HG03520 (cell line): Measurements from ENCODE around the gene RASGEF1C.
"Not testable (repeated sequence)": the region's sequence is repeated elsewhere in the genome, so short reads cannot be mapped to it uniquely, and the experiment has no call there.

Source experiments
- ATAC-seq: cut with Tn5 transposase; IDR thresholded peaks from one replicate; pipeline ENCODE4 v1.9.1; 2021; ENCODE audit warnings: mild to moderate bottlenecking, moderate library complexity; ENCODE audit not compliant: unreplicated experiment

RASGEF1C gene

DNA sequence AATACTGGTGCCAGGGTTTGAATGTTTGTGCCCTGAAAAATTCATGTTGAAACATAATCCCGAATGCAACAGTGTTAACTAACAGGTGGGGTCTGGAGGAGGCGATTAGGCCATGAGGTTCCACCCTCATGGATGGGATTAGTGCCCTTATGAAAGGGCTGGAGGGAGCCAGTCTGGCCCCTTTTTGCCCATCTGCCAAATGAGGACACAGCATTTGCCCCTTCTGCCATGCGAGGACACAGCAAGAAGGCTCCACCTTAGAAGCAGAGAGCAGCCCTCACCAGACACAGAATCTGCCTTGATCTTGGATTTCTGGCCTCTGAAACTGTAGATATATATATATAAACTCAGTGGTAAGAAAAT, 104.9 kb downstream of the RASGEF1C start:
- ATAC-seq, result no peak

DNA sequence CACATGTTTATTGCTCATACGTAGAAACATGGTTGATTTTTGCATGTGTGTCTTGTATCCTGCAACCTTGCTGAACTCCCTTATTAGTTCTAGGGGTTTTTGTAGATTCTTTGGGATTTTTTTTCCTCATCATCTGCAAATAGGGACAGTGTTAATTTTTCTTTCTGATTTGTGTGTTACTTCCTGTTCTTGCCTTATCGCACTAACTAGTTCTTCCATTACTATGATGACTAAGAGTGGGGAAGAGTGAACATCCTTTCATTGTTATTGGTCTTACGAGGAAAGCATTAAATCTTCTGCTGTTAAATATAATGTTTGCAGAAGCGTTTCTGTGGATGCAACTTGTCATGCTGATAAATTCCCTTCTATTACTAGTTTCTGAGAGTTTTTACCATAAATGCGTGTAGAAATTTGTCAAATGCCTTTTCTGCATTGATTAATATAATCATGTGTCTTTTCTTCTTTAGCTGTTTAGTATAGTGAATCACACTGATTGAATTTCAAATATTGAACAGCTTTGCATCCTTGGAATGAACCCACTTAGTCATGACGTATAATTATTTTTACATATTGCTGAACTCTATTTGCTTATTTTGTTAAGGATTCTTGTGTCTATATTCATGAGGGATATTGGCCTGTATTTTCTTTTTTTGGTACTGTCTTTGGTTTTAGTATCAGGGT, 105.4 kb downstream of the RASGEF1C start:
- ATAC-seq, result no peak

- no peak for ATAC-seq
Measured at GRCh38 chr5:180102636-180103035, 106.4 kb downstream of the RASGEF1C start.

- ATAC-seq, result no peak
Measured at GRCh38 chr5:180101451-180102105, 107.4 kb downstream of the RASGEF1C start.

GRCh38 chr5:180100621-180101450, 108.2 kb downstream of the RASGEF1C start:
- ATAC-seq, result no peak

GRCh38 chr5:180099733-180100611, 109.0 kb downstream of the RASGEF1C start:
- no peak for ATAC-seq

- ATAC-seq, result no peak
Measured at GRCh38 chr5:180098991-180099732, 109.8 kb downstream of the RASGEF1C start.

GRCh38 chr5:180098526-180098925, 110.5 kb downstream of the RASGEF1C start:
- no peak for ATAC-seq

DNA sequence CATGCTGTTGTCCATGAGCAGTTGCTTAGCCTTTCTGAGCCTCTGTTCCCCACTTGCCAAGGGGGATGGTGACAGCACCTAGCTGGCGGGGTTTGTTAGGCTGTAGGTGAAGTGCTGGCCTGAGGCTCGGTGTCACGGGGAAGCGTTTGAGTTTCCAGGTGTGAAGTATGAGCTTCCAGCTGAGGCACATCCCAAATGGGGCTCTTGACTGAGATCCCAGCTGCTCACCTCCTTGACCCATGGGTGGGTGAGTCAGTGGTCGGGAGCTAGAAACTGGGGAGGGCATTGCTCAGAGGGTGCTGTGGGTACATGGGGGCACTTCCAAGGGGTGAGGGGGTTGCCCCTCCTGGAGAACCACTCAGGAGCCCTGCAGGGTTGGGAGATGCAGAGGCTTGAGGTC, 111.1 kb downstream of the RASGEF1C start:
- no peak for ATAC-seq

- no peak for ATAC-seq
Measured at GRCh38 chr5:180097163-180097894, 111.7 kb downstream of the RASGEF1C start.

DNA sequence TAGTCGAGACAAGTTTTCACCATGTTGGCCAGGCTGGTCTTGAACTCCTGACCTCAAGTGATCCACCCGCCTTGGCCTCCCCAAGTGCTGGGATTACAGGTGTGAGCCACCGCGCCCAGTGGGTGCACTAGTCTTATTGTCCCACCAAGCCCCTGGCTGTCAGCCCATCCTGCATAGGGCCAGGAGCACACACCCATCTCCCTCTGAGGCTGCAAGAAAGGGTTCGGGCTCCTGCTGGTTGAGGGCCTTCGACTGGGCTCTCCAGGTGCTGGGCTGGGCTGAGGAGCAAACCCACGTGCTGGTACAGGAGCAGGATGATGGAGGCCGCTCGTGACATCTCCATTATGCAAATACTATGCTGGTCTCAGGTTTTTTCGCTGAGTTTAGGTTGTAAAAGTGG, 112.4 kb downstream of the RASGEF1C start:
- ATAC-seq, result no peak

DNA sequence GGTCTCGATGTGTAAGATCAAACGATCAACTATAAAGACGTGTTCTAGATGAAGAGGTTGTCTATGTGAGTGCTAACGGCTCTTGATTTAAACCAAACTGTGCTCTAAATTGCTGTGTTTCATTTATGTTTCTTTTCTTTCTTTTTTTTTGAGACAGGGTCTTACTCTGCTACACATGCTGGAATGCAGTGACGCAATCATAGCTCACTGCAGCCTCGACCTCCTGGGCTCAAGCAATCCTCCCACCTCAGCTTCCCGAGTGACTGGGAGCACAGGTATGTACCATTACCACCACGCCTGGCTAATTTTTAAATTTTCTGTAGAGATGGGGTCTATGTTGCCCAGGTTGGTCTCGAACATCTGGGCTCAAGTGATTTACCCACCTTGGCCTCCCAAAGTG, 113.5 kb downstream of the RASGEF1C start:
- ATAC-seq, result no peak

DNA sequence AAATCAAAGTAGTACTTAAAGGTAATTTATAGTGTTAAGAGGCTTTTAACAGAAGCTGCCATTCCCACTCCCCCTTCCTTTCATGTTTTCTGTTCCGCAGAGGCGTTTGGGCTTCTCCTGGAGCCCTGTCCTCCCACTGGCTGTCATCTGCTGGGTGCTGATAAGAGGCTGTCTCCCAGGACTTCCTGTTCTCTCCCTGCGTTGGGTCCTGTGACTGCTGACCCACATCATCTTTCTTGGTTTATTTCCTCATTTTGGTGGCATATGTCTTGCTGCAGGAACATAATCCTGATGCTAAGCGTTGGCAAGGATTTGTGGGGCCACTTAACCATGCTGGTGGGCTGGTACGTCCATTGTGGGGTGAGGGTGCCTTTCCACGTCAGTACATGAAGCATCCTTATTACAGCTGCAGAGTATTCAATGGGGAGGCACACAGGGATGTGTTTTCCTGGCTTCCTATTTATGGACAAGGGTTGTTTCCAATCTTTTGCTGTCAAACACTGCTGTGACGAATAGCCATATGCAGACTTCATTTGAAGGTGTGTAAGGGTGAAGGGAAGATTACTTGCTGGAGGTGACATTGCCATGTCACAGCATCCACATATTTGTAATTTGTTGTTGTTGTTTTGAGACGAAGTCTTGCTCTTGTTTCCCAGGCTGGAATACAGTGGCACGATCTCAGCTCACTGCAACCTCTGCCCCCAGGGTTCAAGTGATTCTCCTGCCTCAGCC, 115.2 kb downstream of the RASGEF1C start:
- ATAC-seq, result no peak

GRCh38 chr5:180093241-180093640, 115.8 kb downstream of the RASGEF1C start:
- no peak for ATAC-seq

DNA sequence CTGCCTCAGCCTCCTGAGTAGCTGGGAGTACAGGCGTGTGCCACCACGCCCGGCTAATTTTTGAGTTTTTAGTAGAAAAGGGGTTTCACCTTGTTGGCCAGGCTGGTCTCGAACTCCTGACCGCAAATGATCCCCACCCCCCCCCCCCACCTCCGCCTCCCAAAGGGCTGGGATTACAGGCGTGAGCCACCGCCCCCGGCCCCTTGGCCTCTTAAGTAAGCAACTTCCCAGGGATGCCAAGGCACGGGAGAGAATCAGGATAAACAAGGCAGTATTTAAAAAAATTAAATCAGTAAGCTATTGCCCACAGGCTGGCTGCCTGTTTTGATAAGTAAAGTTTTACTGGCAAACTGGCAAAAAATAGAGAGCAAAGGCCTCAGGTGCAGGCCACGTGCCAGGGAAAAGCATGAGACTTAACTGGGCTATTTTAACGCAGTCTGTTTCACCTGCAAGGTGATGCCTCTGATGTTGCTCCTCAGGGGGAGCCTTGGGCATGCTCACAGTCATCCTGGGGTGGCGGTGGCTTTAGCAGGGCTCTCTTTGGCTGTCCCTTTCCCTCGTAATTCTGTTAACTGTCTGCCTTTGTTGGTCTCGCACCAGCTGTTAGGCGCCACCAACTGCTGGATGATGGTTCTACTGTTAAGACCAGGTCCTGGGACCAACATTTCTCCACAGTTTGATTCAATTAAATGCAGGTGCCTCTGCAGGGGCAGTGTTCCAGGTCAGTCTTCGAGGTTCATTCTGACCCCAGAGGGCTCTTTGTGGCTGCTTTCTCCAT, 118.1 kb downstream of the RASGEF1C start:
- no peak for ATAC-seq

- ATAC-seq, result no peak
Measured at GRCh38 chr5:180090098-180090768, 118.8 kb downstream of the RASGEF1C start.

DNA sequence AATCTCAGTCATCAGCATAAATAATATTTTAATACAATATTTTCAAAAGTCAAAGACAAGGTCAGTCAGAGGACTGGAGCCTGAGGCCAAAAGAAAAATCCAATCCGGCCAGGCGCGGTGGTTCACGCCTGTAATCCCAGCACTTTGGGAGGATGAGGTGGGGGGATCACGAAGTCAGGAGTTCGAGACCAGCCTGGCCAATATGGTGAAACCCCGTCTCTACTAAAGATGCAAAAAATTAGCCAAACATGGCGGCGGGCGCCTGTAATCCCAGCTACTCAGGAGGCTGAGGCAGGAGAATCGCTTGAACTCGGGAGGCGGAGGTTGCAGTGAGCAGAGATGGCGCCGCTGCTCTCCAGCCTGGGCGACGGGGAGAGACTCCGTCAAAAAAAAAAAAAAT, 119.4 kb downstream of the RASGEF1C start:
- ATAC-seq, result not testable (repeated sequence)

- no peak for ATAC-seq
Measured at GRCh38 chr5:180088561-180088960, 120.5 kb downstream of the RASGEF1C start.
